Stimulated activated effector memory CD8-positive, alpha-beta T cell treated with anti-CD3 and anti-CD28 coated beads, Interleukin-12 subunit alpha, Interleukin-12 subunit beta, amount 100 ng/mL, for 72 hours (primary cell): ENCODE data around the gene TSPAN31.

Source experiments
- ATAC-seq: fragments of 150-1000 bp; cut with Tn5 transposase; 2 replicates; pipeline ENCODE4 v1.10.0; 2021
- DNase-seq, 2 donors: peaks; one replicate each; pipeline ENCODE4 v3.0.0; 2021 to 2022; ENCODE audit warnings: low spot score in 2 of 2
- H3K27ac Mint-ChIP-seq: one replicate; pipeline ENCODE4 v1.8.0; 2022; ENCODE audit warnings: mild to moderate bottlenecking, mixed read lengths
- H3K36me3 Mint-ChIP-seq: one replicate; pipeline ENCODE4 v1.8.0; 2022; ENCODE audit warnings: mild to moderate bottlenecking, mixed read lengths
- H3K4me1 Mint-ChIP-seq: one replicate; pipeline ENCODE4 v1.8.0; 2022; ENCODE audit warnings: mixed read lengths
- H3K4me3 Mint-ChIP-seq: one replicate; pipeline ENCODE4 v1.8.0; 2022; ENCODE audit warnings: mild to moderate bottlenecking, mixed read lengths
- H3K9me3 Mint-ChIP-seq: one replicate; pipeline ENCODE4 v1.8.0; 2022; ENCODE audit warnings: mixed read lengths

The TSPAN31 gene

DNA sequence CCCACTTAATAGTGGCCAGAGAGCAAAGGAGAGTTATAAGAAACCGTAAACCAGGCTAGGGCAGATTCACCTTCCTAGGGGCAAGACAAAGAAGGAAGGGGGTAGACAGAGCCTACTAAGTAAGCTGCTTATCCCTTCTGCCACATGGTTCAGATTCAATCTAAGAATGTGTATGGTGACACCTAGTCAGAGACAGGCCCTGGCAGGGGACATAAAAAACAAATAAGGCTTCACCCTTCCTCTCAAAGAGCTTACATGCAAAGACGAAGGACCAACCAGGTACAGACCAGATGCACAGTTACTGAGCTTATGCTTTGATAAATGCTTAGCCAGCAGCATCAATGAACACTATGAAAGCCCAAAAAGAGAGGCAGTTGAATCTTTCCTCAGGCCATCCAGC, 17.6 kb downstream of the TSPAN31 start:
- no peaks in the 10 kb centered on the region for H3K9me3 Mint-ChIP-seq
- DNase-seq (no peak), ATAC-seq (no peak)
- H3K36me3 Mint-ChIP-seq, result peaks cover 44% of the 10 kb centered on the region
- H3K27ac Mint-ChIP-seq, result no peak overlapping the region
- H3K4me1 Mint-ChIP-seq, result peaks cover 73% of the 10 kb centered on the region
- H3K4me3 Mint-ChIP-seq, result no peak overlapping the region

DNA sequence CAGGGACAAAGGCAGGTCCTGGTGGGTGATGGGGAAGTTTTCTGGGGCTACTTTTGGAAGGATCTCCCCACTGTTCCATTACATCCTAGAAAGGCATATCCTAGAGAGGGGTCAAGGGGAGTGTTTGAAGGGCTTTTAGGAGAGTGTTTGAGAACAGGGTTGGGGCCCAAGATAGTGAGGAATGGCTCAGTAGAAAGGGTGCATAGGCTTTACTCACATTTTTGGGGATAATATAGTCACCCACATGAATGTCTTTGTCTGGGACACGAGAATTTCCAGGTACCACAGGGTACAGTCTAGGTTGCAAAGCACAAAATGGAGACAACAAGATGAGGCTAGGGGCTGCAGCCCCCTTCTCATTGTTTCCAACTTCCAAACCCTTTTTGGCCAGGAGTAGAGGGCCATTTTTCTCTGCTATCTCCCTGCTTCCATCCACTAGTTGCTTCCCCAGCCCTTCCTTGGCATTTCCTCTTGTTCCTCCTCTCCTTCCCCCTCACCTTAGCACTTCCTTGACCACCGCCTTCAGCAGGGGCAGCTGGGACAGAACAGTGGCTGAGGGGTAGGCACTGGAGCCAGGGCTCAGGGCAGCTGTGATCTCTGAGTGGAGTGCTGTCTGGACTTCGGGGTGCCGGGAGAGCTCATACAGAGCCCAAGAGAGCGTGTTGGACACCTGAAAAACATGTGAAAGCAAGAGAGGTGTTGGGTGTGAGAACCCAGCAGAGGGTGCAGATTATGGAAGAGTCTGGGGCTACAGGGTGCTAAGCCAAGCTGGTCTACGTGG, 19.2 kb downstream of the TSPAN31 start:
- H3K4me1 Mint-ChIP-seq, result peaks cover 66% of the 10 kb centered on the region
- peak overlapping the region; percentile 91 for H3K27ac Mint-ChIP-seq
- H3K4me3 Mint-ChIP-seq, result peak overlapping the region; percentile 95
- no peaks in the 10 kb centered on the region for H3K9me3 Mint-ChIP-seq
- peaks cover 44% of the 10 kb centered on the region for H3K36me3 Mint-ChIP-seq
- ATAC-seq, result no peak
- DNase-seq, result no peak

DNA sequence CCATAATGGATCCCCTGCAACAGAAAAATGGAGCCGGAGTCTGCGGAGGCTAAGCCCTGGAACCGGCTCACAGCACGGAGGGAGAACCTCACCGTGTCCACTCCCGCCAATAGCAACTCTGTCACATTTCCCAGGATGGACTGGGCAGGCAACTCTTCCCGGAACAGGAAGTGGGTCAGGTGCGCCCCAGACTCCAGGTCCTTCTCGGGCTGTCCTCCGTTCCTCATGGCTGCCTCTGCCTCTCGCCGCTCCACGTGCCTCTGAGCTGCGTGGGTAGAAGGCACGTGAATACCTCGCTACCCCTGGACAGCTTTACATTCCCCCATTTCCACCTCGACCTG, 19.8 kb downstream of the TSPAN31 start:
- ATAC-seq, result peak; percentile 11
- peaks cover 44% of the 10 kb centered on the region for H3K36me3 Mint-ChIP-seq
- peak overlapping the region; percentile 95 for H3K4me3 Mint-ChIP-seq
- H3K9me3 Mint-ChIP-seq, result no peaks in the 10 kb centered on the region
- peaks cover 61% of the 10 kb centered on the region for H3K4me1 Mint-ChIP-seq
- peak overlapping the region; percentile 91 for H3K27ac Mint-ChIP-seq
- no peak for DNase-seq

DNA sequence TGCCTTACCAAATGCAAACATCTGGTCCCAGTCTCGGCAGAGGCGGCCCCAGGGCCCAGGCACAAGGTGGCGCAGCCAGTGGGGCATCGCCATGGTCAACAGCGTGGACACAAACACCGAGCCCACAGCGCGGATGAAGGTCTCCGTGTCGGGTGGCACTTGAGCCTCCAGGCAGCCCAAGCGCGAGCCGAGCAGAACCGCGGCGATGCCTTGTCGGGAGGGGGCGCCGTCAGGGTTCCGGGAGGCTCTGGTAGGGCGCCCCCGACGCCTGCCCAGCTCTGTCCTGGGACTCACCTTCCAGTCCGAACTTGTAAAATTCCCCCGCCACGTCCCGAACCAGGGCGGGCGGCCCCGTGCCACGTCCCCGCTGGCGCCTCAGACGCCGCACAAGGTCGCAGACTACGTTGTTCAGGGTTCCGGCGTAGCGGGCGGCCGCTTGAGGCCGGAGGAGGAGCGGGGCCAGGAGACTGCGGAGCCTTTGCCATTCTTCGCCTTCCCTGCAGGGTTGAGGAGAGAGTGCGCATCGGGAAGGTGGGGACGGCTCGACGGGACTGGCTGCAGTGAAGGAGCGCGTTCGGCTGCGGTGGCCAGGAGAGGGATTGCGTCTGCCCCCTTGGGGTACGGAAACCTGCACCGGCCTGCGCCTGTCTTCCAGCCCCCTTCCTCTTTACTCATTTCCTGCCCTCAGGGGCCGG, 20.3 kb downstream of the TSPAN31 start:
- DNase-seq, result peak; percentile 52 to 74
- peak overlapping the region; percentile 95 for H3K4me3 Mint-ChIP-seq
- H3K36me3 Mint-ChIP-seq, result peaks cover 47% of the 10 kb centered on the region
- peak; percentile 80 for ATAC-seq
- no peaks in the 10 kb centered on the region for H3K9me3 Mint-ChIP-seq
- peaks cover 61% of the 10 kb centered on the region for H3K4me1 Mint-ChIP-seq
- peak overlapping the region; percentile 91 for H3K27ac Mint-ChIP-seq

DNA sequence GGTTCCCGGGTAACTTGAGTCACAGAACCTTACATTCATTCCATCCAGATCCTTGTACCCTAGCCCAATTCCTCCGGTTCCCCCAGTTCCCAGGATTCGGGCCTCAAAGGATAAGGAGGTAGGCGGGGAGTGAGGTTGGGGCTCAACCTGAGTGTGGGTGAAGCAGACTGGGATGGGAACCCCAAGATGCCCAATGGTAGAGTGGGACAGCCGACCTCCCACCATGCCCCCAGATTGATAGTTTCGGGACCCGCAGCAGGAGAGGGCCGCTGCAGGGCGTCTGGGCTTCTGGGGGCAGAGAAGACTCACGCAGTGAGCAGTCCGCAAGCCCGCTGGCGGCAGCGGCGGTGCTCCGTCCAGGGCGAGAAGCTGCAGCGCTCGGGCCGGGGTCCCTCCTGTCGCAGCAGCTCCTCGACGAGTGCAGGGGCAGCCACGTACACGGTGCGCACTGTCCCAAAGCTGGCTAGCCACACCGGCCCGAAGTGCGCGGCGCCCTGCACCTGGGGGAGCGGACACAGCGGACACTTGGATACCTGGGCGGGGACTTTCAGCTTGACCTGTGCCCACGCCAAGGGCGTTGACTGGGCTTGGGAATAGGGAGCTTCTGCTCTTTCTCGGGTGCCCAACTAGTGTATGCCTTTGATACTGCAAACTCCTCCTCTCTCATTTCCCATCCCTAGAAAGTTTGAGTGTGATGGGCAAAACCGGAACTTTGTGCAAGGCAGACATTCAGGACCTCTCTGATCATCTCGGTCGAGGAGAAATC, 21.0 kb downstream of the TSPAN31 start:
- Mint-ChIP-seq H3K27ac (peak overlapping the region; percentile 91), H3K4me3 (peak overlapping the region; percentile 95), H3K9me3 (no peaks in the 10 kb centered on the region), H3K36me3 (peaks cover 51% of the 10 kb centered on the region), H3K4me1 (peaks cover 67% of the 10 kb centered on the region)
- ATAC-seq (peak; percentile 42), DNase-seq (no peak)

DNA sequence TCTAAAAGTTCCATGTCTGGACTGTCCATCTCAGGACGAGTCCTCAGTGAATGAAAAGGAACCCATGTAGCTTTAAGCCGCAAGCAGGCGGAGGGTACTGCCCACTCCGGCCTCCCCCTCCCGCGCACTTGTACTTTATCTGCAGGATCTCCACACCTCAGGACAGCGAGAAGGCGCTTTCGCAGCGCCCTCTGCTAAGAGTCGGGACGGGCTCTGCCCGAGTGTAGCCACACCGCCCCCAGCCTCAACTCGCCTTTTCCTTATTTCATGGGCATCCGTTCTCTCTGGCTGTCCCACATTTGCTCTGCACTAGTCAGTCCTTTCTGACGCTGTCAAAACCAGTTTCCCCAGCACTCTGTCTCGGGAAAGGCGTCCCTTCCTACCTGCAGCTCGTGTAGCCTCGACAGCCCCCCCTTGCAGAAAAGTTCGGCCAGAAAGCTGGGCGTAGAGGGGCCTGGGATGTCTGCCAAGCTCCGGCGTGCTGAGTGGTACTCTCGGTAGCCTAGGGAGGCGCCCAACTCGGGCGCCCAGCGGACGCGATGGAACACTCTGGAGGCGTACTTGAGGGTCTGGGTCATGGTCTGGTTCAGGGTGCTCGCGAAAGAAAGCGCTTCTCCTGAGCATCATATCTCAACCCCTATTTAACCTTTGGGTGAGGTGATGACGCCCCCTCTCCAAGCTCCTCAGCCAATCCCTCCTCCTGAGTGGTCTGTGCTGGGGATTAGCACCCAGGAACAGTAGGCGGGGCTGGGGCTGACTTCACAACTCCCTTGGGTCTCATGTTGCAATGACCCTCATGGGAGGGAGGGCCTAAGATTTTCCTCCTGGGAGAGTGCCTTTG, 21.8 kb downstream of the TSPAN31 start, which contains the start of gene CYP27B1:
Gene CYP27B1, minus strand, starts transcription at position 615 of the 841 bp plus-strand sequence. Its CDS starts 37 bp downstream, at position 578.
- ATAC-seq (peak; percentile 14), DNase-seq (no peak)
- H3K4me3 Mint-ChIP-seq, result peak within 1 kb of the TSS; percentile 95
- H3K9me3 Mint-ChIP-seq, result no peaks in the 10 kb centered on the region
- peak within 1 kb of the TSS; percentile 91 for H3K27ac Mint-ChIP-seq
- H3K36me3 Mint-ChIP-seq, result peaks cover 55% of the 10 kb centered on the region
- peaks cover 67% of the 10 kb centered on the region for H3K4me1 Mint-ChIP-seq

DNA sequence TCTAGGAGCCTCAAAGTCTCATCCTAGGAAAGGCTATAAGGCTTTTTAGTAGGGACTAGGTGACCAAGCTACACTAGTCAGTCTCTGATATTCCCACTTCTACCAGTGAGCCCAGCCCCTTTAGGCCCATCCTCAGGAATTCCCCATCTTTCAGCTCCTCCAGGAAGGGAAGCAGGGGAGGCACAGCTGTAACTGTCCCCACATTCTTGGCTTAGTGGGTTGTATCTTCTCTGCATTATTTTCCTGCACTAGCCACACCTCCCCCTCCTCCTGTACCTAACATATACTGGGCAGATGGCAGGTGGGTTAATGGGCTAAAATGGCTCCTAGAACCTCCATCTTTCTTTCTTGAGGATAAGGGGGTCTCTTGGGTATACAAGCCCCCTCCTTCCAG, 22.5 kb downstream of the TSPAN31 start:
- no peaks in the 10 kb centered on the region for H3K9me3 Mint-ChIP-seq
- H3K4me3 Mint-ChIP-seq, result peak overlapping the region; percentile 95
- ATAC-seq (no peak), DNase-seq (no peak)
- no peak overlapping the region for H3K27ac Mint-ChIP-seq
- peaks cover 67% of the 10 kb centered on the region for H3K4me1 Mint-ChIP-seq
- H3K36me3 Mint-ChIP-seq, result peaks cover 55% of the 10 kb centered on the region

DNA sequence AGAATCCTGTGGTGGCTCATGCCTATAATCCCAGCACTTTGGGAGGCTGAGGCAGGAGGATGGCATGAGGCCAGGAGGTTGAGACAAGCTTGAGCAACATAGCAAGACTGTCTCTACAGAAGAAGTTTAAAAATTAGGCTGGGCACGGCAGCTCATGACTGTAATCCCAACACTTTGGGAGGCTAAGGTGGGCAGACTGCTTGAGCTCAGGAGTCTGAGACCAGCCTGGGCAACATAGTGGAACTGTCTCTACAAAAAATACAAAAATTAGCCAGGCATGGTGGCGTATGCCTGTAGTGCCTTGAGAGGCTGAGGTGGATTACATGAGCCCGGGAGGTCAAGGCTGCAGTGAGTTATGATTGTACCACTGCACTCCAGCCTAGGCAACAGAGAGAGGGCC, 23.0 kb downstream of the TSPAN31 start:
- Mint-ChIP-seq H3K9me3 (no peaks in the 10 kb centered on the region), H3K27ac (no peak overlapping the region), H3K36me3 (peaks cover 55% of the 10 kb centered on the region), H3K4me3 (peak overlapping the region; percentile 95), H3K4me1 (peaks cover 68% of the 10 kb centered on the region)
- DNase-seq (no peak), ATAC-seq (no peak)

DNA sequence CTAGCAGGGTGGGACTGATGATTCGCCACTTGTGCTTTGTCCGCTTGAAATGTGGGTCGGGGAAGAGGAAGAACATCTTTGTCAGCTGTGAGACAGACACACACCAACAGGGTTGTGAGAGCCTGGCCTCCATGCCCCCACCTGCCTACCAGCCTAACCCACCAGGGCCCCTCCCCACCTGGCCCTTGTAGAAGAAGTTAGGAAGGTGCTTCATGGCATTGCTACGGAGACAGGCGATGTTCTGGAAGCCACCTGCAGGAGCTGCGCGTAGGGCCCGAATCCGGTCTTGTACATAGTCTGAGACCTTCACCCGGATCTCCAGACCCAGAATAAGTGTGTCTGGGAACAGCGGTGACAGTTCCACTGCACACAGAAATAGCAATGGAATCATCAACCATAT, 24.8 kb downstream of the TSPAN31 start:
- DNase-seq, result no peak
- Mint-ChIP-seq H3K36me3 (peaks cover 46% of the 10 kb centered on the region), H3K4me1 (peaks cover 55% of the 10 kb centered on the region), H3K27ac (no peak overlapping the region), H3K9me3 (no peaks in the 10 kb centered on the region), H3K4me3 (no peak overlapping the region)
- ATAC-seq, result no peak

DNA sequence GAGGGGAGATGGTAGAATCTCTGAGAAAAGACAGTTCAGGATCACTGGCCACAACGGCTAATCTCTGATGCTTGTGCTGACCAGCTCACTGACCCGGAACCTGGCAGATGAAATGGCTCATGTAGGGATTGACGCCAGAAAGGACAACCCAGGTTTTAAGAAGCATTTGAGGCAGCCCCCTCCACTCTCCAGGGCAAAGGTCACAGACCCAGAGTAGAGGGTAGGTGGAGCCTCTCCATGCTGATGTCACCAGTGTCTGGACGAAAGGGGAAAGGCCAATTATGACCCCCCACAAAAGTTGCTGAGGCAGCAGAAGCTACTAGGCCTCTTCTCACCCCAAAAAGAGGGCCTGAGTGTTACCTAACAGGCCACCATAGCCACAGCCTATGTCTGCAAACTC, 25.9 kb downstream of the TSPAN31 start:
- H3K4me1 Mint-ChIP-seq, result peaks cover 47% of the 10 kb centered on the region
- peaks cover 49% of the 10 kb centered on the region for H3K36me3 Mint-ChIP-seq
- peak in 1 of 2 donors; percentile 48 for DNase-seq
- H3K27ac Mint-ChIP-seq, result peak overlapping the region; percentile 99
- peak overlapping the region; percentile 94 for H3K4me3 Mint-ChIP-seq
- H3K9me3 Mint-ChIP-seq, result no peaks in the 10 kb centered on the region
- no peak for ATAC-seq

DNA sequence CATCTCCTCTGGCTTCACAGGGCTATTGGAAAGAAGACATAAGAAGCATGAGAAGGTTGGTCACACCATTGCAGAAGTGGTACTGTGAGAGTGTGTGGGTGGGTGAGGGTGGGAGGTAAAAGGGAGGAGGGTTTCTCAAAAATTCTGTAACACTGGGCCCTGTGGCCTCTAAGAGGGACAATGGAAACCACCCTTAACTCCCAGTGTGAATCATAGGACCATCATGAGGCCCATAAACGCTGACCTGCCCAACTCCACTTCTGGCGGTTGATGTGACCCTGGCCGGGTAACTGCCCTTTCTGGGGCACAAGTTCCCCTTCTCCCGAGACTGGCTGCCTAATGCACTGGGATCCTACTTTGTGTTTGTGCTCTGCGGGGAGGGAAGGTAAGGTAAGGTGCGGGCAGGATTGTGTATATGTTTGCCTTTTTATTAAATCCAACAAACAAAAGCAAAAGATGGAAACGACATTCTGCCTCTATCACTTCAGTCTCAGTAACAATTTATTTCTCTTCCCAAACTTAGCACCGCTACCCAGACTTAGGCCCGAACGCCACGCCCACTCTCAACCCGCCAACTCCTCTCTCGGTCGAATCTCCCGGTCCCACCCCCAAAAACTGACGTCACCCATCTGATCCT, 26.5 kb downstream of the TSPAN31 start:
- Mint-ChIP-seq H3K9me3 (no peaks in the 10 kb centered on the region), H3K4me1 (peaks cover 51% of the 10 kb centered on the region), H3K36me3 (peaks cover 54% of the 10 kb centered on the region), H3K4me3 (peak overlapping the region; percentile 94), H3K27ac (peak overlapping the region; percentile 99)
- DNase-seq (no peak), ATAC-seq (peak; percentile 81)

DNA sequence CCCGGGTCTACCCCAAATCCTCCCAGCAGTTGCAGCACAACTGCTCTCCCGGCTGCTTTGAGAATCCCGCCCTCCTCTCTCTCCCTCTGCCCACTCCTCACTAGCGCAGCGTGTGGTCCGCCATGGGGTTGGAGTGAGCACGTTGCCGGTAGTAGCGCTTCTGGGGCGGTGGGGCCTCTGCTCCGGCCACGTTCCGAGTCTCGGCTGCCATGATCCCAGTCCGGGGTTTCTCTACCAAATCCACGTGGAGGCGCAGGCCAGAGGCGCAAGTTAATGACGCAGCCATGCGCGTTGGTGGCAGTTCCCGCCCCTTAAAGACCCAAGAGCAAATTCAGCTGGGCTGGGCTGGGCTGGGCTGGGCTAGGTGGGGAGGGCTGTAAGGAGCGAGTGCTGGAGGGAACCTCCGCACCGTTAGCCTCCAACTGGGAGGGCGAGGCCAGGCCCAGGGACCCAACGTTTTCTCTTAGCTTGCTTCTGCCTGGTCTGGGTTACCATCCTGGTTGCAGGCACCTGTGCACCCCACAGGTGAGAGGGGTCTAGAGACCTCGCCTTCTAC, 27.1 kb downstream of the TSPAN31 start, which contains the start of gene METTL1:
Gene METTL1, minus strand, starts transcription at position 233 of the 556 bp plus-strand sequence. Its CDS starts 22 bp downstream, at position 211.
- ATAC-seq, result peak; percentile 94
- peaks cover 46% of the 10 kb centered on the region for H3K4me1 Mint-ChIP-seq
- no peaks in the 10 kb centered on the region for H3K9me3 Mint-ChIP-seq
- H3K4me3 Mint-ChIP-seq, result peak within 1 kb of the TSS; percentile 94
- peak; percentile 81 to 95 for DNase-seq
- peak within 1 kb of the TSS; percentile 99 for H3K27ac Mint-ChIP-seq
- H3K36me3 Mint-ChIP-seq, result peaks cover 56% of the 10 kb centered on the region

DNA sequence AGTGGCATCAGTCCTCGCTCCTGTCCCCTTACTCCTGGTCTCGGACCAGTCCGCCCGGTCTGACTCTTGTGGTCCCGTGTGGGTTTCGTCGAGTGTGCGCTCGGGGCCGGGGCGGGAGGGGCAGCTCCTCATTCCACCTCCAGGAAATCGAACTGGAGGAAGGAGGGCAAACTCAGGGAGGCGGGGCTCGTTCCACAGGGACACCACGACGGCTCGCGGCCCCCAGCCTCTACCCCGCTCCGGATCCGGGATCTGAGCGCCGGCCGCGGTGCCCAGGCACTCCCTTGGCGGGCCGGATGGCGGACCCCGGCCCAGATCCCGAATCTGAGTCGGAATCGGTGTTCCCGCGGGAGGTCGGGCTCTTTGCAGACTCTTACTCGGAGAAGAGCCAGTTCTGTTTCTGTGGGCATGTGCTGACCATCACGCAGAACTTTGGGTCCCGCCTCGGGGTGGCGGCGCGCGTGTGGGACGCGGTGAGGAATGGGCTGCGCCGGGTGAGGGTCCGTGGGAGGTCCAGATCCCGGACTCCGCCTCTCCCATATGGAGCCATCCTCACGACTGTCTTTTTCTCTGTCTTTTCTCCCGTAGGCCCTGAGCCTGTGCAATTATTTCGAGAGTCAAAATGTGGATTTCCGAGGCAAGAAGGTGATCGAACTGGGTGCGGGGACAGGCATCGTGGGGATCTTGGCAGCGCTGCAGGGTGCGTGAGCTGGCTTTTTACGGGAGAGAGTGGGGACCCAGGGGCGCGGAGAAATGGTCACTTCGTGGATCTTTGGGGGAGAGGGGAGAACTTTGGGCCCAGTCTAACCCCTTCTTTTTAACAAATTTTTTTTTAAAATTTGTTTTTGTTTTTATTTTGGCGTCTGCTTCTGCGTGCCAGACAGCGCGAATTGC, 27.8 kb downstream of the TSPAN31 start, which contains the start of gene EEF1AKMT3:
Gene EEF1AKMT3, plus strand, starts transcription at position 186 of the 894 bp plus-strand sequence. Its CDS starts 111 bp downstream, at position 297.
- DNase-seq (peak in 1 of 2 donors; percentile 68), ATAC-seq (peak; percentile 35)
- Mint-ChIP-seq H3K27ac (peak within 1 kb of the TSS; percentile 99), H3K9me3 (no peaks in the 10 kb centered on the region), H3K4me1 (peaks cover 39% of the 10 kb centered on the region), H3K4me3 (peak within 1 kb of the TSS; percentile 94), H3K36me3 (peaks cover 61% of the 10 kb centered on the region)
